GM19035 (cell line): ENCODE results near the gene AIMP2.
A peak's percentile ranks its signal among the peaks of the same experiment; 100 is the strongest.
"Not testable (repeated sequence)": the region's sequence is repeated elsewhere in the genome, so short reads cannot be mapped to it uniquely, and the experiment has no call there.

Experiments used
- ATAC-seq: cut with Tn5 transposase; IDR thresholded peaks from one replicate; pipeline ENCODE4 v1.9.1; 2021; ENCODE audit not compliant: unreplicated experiment

AIMP2 gene

GRCh38 chr7:6026011-6026819 is 17.1 kb downstream of the AIMP2 start:
- ATAC-seq = peak; percentile 77

GRCh38 chr7:6026820-6027311 is 17.8 kb downstream of the AIMP2 start:
- no peak for ATAC-seq

GRCh38 chr7:6027806-6028365 is 18.8 kb downstream of the AIMP2 start:
- no peak for ATAC-seq

- ATAC-seq = no peak
Observed at GRCh38 chr7:6028563-6028962, 19.5 kb downstream of the AIMP2 start.

GRCh38 chr7:6030988-6031387 is 21.9 kb downstream of the AIMP2 start, which contains the start of gene ANKRD61:
ANKRD61 (plus strand) TSS chr7:6031376; CDS start chr7:6031376, 0 bp downstream.
- no peak for ATAC-seq

- no peak for ATAC-seq
Observed at GRCh38 chr7:6031567-6031966, 22.5 kb downstream of the AIMP2 start.

GRCh38 chr7:6032167-6032566 is 23.1 kb downstream of the AIMP2 start:
- ATAC-seq = no peak

GRCh38 chr7:6032641-6033040 is 23.6 kb downstream of the AIMP2 start:
- no peak for ATAC-seq

GRCh38 chr7:6035165-6035564 is 26.1 kb downstream of the AIMP2 start:
- ATAC-seq = no peak

- ATAC-seq = no peak
Observed at GRCh38 chr7:6035686-6036085, 26.6 kb downstream of the AIMP2 start.

GRCh38 chr7:6049780-6050179 is 40.7 kb downstream of the AIMP2 start:
- no peak for ATAC-seq

- not testable (repeated sequence) for ATAC-seq
Observed at GRCh38 chr7:6051185-6051584, 42.1 kb downstream of the AIMP2 start.

- no peak for ATAC-seq
Observed at GRCh38 chr7:6056616-6057015, 47.5 kb downstream of the AIMP2 start.

- ATAC-seq = no peak
Observed at GRCh38 chr7:6057316-6058129, 48.5 kb downstream of the AIMP2 start.

GRCh38 chr7:6059941-6060340 is 50.9 kb downstream of the AIMP2 start:
- ATAC-seq = not testable (repeated sequence)

GRCh38 chr7:6071406-6071805 is 62.3 kb downstream of the AIMP2 start:
- peak; percentile 77 for ATAC-seq
